Thyroid gland (tissue), 4 donors: ENCODE results near the gene HACD2. TPM values are rescaled to one million over a fixed set of nuclear protein-coding genes. Genes with fewer than 3 reads are reported as not detected.
"Not testable (repeated sequence)": the region's sequence is repeated elsewhere in the genome, so short reads cannot be mapped to it uniquely, and the experiment has no call there.

Experiments
- DNase-seq, 2 donors: peaks; one replicate each; pipeline ENCODE4 v3.0.0-alpha.2; 2019
- H3K27ac ChIP-seq, 3 donors: fragments of 200-600 bp; sonication (generic); 1 replicate in 2 of 3; 2 replicates in 1 of 3; pipeline ENCODE4 v1.5.1; 2016 to 2019; ENCODE audit warnings: mild to moderate bottlenecking in 1 of 3, moderate library complexity in 1 of 3
- H3K27me3 ChIP-seq: fragments of 200-600 bp; sonication (generic); one replicate; pipeline ENCODE4 v1.5.1; 2019
- H3K36me3 ChIP-seq, 2 donors: fragments of 200-600 bp; sonication (generic); one replicate each; pipeline ENCODE4 v1.5.1; 2016 to 2019
- H3K4me1 ChIP-seq, 2 donors: fragments of 200-600 bp; sonication (generic); one replicate each; pipeline ENCODE4 v1.5.1; 2017 to 2019
- H3K4me3 ChIP-seq, 3 donors: fragments of 200-600 bp; sonication (generic); replicated peaks in 1 of 3; 1 replicate in 2 of 3; 2 replicates in 1 of 3; pipeline ENCODE4 v1.5.1; 2016; ENCODE audit warnings: mild to moderate bottlenecking in 1 of 3
- H3K9me3 ChIP-seq: fragments of 200-600 bp; sonication (generic); one replicate; pipeline ENCODE4 v1.5.1; 2017
- POLR2A ChIP-seq, 2 donors: fragments of 450-650 bp; IDR thresholded peaks; one replicate each; pipeline ENCODE4 v1.6.1; 2017; ENCODE audit warnings: antibody characterized with exemption in 2 of 2, mild to moderate bottlenecking in 2 of 2, moderate library complexity in 1 of 2
- WGBS, 2 donors: methylation state at CpG; one replicate each; pipeline ENCODE4 v1.1.5; 2017; 5-methylcytosine and 5-hydroxymethylcytosine counted together
- intact Hi-C: fragments of 100-400 bp; cut with DNase I; formaldehyde crosslinking; loops from one replicate; pipeline ENCODE4 v1.15.1; 2023
- total RNA-seq, 4 donors: library from RNA; depleted of rRNA; stranded (reverse); fragments of >200 nt; gene quantifications; one replicate each; pipeline ENCODE4 v1.2.3, GENCODE V29; 2016
- TF ChIP-seq, protein P1 (sequence below), 6 experiments: fragments of 200-600 bp in 3 of 6; fragments of 450-650 bp in 3 of 6; sonication (generic) in 3 of 6; IDR thresholded peaks; one replicate each; pipeline ENCODE4 v1.5.1; 2016 to 2019; ENCODE audit warnings: antibody characterized with exemption in 6 of 6, mild to moderate bottlenecking in 2 of 6, inconsistent platforms in 1 of 6, moderate library complexity in 1 of 6

HACD2 gene
- total RNA-seq, 4 donors from 2014 or later, result 27.8 to 38.3 (median 32.2) TPM

GRCh38 chr3:123618768-123619484 is 34.1 kb upstream of the HACD2 start:
- 34 to 43% methylated on average over 5 of the region's 5 CpGs for WGBS, 2 donors
- intact Hi-C loops, result no loop called here
- TF ChIP-seq, protein P1, sequence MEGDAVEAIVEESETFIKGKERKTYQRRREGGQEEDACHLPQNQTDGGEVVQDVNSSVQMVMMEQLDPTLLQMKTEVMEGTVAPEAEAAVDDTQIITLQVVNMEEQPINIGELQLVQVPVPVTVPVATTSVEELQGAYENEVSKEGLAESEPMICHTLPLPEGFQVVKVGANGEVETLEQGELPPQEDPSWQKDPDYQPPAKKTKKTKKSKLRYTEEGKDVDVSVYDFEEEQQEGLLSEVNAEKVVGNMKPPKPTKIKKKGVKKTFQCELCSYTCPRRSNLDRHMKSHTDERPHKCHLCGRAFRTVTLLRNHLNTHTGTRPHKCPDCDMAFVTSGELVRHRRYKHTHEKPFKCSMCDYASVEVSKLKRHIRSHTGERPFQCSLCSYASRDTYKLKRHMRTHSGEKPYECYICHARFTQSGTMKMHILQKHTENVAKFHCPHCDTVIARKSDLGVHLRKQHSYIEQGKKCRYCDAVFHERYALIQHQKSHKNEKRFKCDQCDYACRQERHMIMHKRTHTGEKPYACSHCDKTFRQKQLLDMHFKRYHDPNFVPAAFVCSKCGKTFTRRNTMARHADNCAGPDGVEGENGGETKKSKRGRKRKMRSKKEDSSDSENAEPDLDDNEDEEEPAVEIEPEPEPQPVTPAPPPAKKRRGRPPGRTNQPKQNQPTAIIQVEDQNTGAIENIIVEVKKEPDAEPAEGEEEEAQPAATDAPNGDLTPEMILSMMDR (IDR thresholded peaks at IDR 0.05), result no peak
- TF ChIP-seq POLR2A (IDR thresholded peaks at IDR 0.05), result no peak
- Histone ChIP-seq H3K4me1 (peaks cover 0 to 11% of the 10 kb centered on the region in 2 donors), H3K27ac (no peak overlapping the region), H3K27me3 (no peaks in the 10 kb centered on the region), H3K36me3 (no peaks in the 10 kb centered on the region), H3K9me3 (no peaks in the 10 kb centered on the region), H3K4me3 (no peak overlapping the region)
- DNase-seq, result peak; percentile 63 to 64

GRCh38 chr3:123618076-123618708 is 33.3 kb upstream of the HACD2 start:
- Histone ChIP-seq H3K9me3 (no peaks in the 10 kb centered on the region), H3K4me1 (peaks cover 0 to 11% of the 10 kb centered on the region in 2 donors), H3K27me3 (no peaks in the 10 kb centered on the region), H3K4me3 (no peak overlapping the region), H3K36me3 (no peaks in the 10 kb centered on the region), H3K27ac (no peak overlapping the region)
- no peak for TF ChIP-seq POLR2A (IDR thresholded peaks at IDR 0.05)
- TF ChIP-seq, protein P1 (IDR thresholded peaks at IDR 0.05), result no peak
- DNase-seq, result no peak
- 68 to 88% methylated on average over 7 of the region's 7 CpGs for whole genome bisulfite sequencing, 2 donors
- intact Hi-C loops, result no loop called here

DNA sequence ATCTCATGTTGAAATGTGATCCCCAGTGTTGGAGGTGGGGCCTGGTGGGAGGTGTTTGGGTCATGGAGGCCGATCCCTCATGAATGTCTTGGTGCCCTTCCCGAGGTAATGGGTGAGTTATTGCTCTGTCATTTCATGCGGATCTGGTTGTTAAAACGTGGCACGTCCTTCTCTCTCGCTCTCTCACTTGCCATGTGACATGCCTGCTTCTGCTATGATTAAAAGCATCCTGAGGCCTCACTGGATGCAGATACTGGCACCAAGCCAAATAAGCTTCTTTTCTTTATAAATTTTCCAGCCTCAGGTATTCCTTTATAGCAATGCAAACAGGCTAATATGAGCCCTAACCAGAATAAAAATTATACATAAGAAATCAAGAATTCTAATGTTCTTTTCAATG is 31.7 kb upstream of the HACD2 start:
- peaks cover 0 to 11% of the 10 kb centered on the region in 2 donors for H3K4me1 ChIP-seq
- H3K4me3 ChIP-seq, result no peak overlapping the region

GRCh38 chr3:123613543-123613942 is 28.7 kb upstream of the HACD2 start:
- DNase-seq, result no peak
- TF ChIP-seq, protein P1 (IDR thresholded peaks at IDR 0.05), result no peak
- no peak for TF ChIP-seq POLR2A (IDR thresholded peaks at IDR 0.05)
- no peak overlapping the region for H3K4me3 ChIP-seq
- no peaks in the 10 kb centered on the region for H3K9me3 ChIP-seq
- intact Hi-C loops, result no loop called here
- H3K4me1 ChIP-seq, result peaks cover 0 to 7% of the 10 kb centered on the region in 2 donors
- H3K36me3 ChIP-seq, result no peaks in the 10 kb centered on the region
- H3K27ac ChIP-seq, result no peak overlapping the region
- no peaks in the 10 kb centered on the region for H3K27me3 ChIP-seq
- WGBS, 2 donors, result 80 to 95% methylated on average over 2 of the region's 2 CpGs

More for the DNA sequence above, 31.7 kb upstream of the HACD2 start:
- Histone ChIP-seq H3K27ac (no peak overlapping the region), H3K27me3 (no peaks in the 10 kb centered on the region), H3K36me3 (no peaks in the 10 kb centered on the region), H3K9me3 (no peaks in the 10 kb centered on the region)
- TF ChIP-seq POLR2A (IDR thresholded peaks at IDR 0.05), result no peak
- TF ChIP-seq, protein P1 (IDR thresholded peaks at IDR 0.05), result no peak
- no peak for DNase-seq
- WGBS, 2 donors, result 89 to 93% methylated on average over 6 of the region's 6 CpGs
- intact Hi-C loops, result no loop called here

- H3K36me3 ChIP-seq, DNase-seq, intact Hi-C loops, H3K27ac ChIP-seq, H3K4me3 ChIP-seq, H3K9me3 ChIP-seq, H3K4me1 ChIP-seq, H3K27me3 ChIP-seq: not testable (repeated sequence)
- WGBS, 2 donors, result 94 to 97% methylated on average over 7 of the region's 7 CpGs
Observed at GRCh38 chr3:123611674-123612073, 26.8 kb upstream of the HACD2 start.
